HepG2 (cell line): ENCODE measurements around the gene ASXL3. TPM values are rescaled to one million over a fixed set of nuclear protein-coding genes. Genes with fewer than 3 reads are reported as not detected.

Source experiments
- ATAC-seq: fragments of 200-7000 bp; cut with Tn5 transposase; 3 replicates; pipeline ENCODE4 v1.9.1; 2020; ENCODE audit warnings: mild to moderate bottlenecking, moderate library complexity
- BruUV-seq: library from RNA; stranded (reverse); fragments of 400-500 nt; replicated peaks from 2 replicates; lab custom pipeline; 2021; lab: Mats Ljungman, UMichigan
- CTCF ChIA-PET: fragments of 300-600 bp; formaldehyde crosslinking; extraction: SDS; loops from one replicate; lab custom pipeline; 2021; ENCODE audit warnings: low total read pairs, inconsistent platforms, low intra/inter-chr PET ratio; lab: Yijun Ruan, JAX
- POLR2A ChIA-PET: fragments of 350-600 bp; sonication (Branson Sonifier 250); formaldehyde crosslinking; loops from one replicate; lab custom pipeline; 2020; ENCODE audit warnings: antibody characterized with exemption, inconsistent platforms; lab: Yijun Ruan, JAX
- DNase-seq: peaks from one replicate; pipeline ENCODE4 v3.0.0-alpha.2; 2015; ENCODE audit warnings: low spot score
- FAIRE-seq: peaks from 3 replicates; lab custom pipeline; 2011; peaks lifted over from hg19 to GRCh38; lab: Jason Lieb, UNC
- H2AFZ ChIP-seq: one replicate; pipeline ENCODE4 v1.6.1; 2011; ENCODE audit warnings: low read length, inconsistent platforms
- H3K27ac ChIP-seq: fragments of 300-600 bp; 3 replicates; pipeline ENCODE4 v1.8.0; 2011; ENCODE audit warnings: mixed run types, mild to moderate bottlenecking, mixed read lengths, low read length, inconsistent platforms; ENCODE audit not compliant: insufficient read depth; ENCODE audit errors: extremely low read length
- H3K27me3 ChIP-seq, 2 experiments: fragments of 200-600 bp in 1 of 2; 2 replicates in 1 of 2; 3 replicates in 1 of 2; pipeline versions ENCODE4 v1.6.0 to v1.8.0; 2011; ENCODE audit warnings: low read length in 2 of 2, mild to moderate bottlenecking in 2 of 2, moderate library complexity in 2 of 2, inconsistent platforms in 1 of 2; ENCODE audit not compliant: insufficient read depth in 2 of 2, control insufficient read depth in 1 of 2
- H3K36me3 ChIP-seq, 2 experiments: fragments of 200-600 bp in 1 of 2; replicated peaks in 1 of 2; 2 replicates in 1 of 2; 3 replicates in 1 of 2; pipeline versions ENCODE4 v1.5.1 to v1.8.0; 2011; ENCODE audit warnings: low read length in 2 of 2, inconsistent platforms in 1 of 2; ENCODE audit not compliant: insufficient read depth in 2 of 2, control insufficient read depth in 1 of 2
- H3K4me1 ChIP-seq: 2 replicates; pipeline ENCODE4 v1.5.1; 2012; ENCODE audit warnings: low read length, inconsistent platforms; ENCODE audit not compliant: insufficient read depth
- H3K4me2 ChIP-seq: 2 replicates; pipeline ENCODE4 v1.6.0; 2011; ENCODE audit warnings: low read depth, low read length, inconsistent platforms
- H3K4me3 ChIP-seq, 3 experiments: fragments of 200-600 bp in 1 of 3; sonication (generic), shearing (Covaris generic) in 1 of 3; replicated peaks in 1 of 3; 2 replicates each; pipeline ENCODE4 v1.5.1; 2011 to 2016; ENCODE audit warnings: low read length in 3 of 3, inconsistent platforms in 2 of 3, low read depth in 2 of 3, mild to moderate bottlenecking in 2 of 3, control low read depth in 1 of 3, mixed read lengths in 1 of 3; ENCODE audit not compliant: insufficient read depth in 1 of 3
- H3K79me2 ChIP-seq: one replicate; pipeline ENCODE4 v1.6.1; 2011; ENCODE audit warnings: low read length, inconsistent platforms; ENCODE audit not compliant: insufficient read depth
- H3K9ac ChIP-seq: 2 replicates; pipeline ENCODE4 v1.6.0; 2011; ENCODE audit warnings: mild to moderate bottlenecking, low read depth, low read length, inconsistent platforms; ENCODE audit not compliant: insufficient read depth
- H3K9me3 ChIP-seq: 2 replicates; pipeline ENCODE4 v1.5.1; 2012; ENCODE audit warnings: mild to moderate bottlenecking, low read length
- H4K20me1 ChIP-seq: 2 replicates; pipeline ENCODE4 v1.6.0; 2011; ENCODE audit warnings: inconsistent platforms, mild to moderate bottlenecking, low read length, moderate library complexity; ENCODE audit not compliant: insufficient read depth
- FOXO1 ChIP-seq: sonication (generic); formaldehyde crosslinking; IDR thresholded peaks from 2 replicates; pipeline ENCODE4 v1.4.0; 2020; ENCODE audit warnings: missing genetic modification reagents
- MAFK ChIP-seq, 2 experiments: IDR thresholded peaks in 1 of 2; conservative IDR thresholded peaks in 1 of 2; 2 replicates each; pipeline ENCODE4 v1.6.1; 2011; ENCODE audit warnings: improper control_type of control experiment in 2 of 2, low read length in 2 of 2
- POLR2AphosphoS2 ChIP-seq: IDR thresholded peaks from 2 replicates; pipeline ENCODE4 v1.6.1; 2011; ENCODE audit warnings: low read depth, low read length, improper control_type of control experiment
- TBL1XR1 ChIP-seq: fragments of 150-350 bp; IDR thresholded peaks from 2 replicates; pipeline ENCODE4 v1.6.1; 2014; ENCODE audit warnings: borderline replicate concordance, low read length; ENCODE audit not compliant: partially characterized antibody
- ZNF207 ChIP-seq: fragments of 450-650 bp; IDR thresholded peaks from 2 replicates; pipeline ENCODE4 v1.6.1; 2016; ENCODE audit warnings: antibody characterized with exemption, borderline replicate concordance
- ZNF570 ChIP-seq: sonication (generic); formaldehyde crosslinking; IDR thresholded peaks from 2 replicates; pipeline ENCODE4 v1.4.0; 2020; ENCODE audit warnings: mild to moderate bottlenecking, missing genetic modification reagents, borderline replicate concordance
- ZNF644 ChIP-seq: IDR thresholded peaks from 2 replicates; pipeline ENCODE4 v1.6.1; 2016; ENCODE audit warnings: low read depth
- WGBS: methylation state at CpG from one replicate; pipeline ENCODE4 v1.1.6; 2017; ENCODE audit warnings: low lambda C conversion rate; 5-methylcytosine and 5-hydroxymethylcytosine counted together
- in situ Hi-C: cut with HindIII; loops from 2 replicates; pipeline ENCODE4 v1.10.0; 2017; ENCODE audit warnings: low pct_unique_long_range_greater_than_20kb; ENCODE audit not compliant: extremely low pct_ligation_motif_present
- intact Hi-C: fragments of 100-400 bp; cut with micrococcal nuclease; formaldehyde crosslinking; loops from one replicate; pipeline ENCODE4 v1.10.0; 2022; ENCODE audit not compliant: unreplicated experiment
- polyA plus RNA-seq, 8 experiments: library from polyadenylated mRNA; depleted of rRNA in 3 of 8; stranded (reverse) in 7 of 8; unstranded in 1 of 8; fragments of >200 nt; fragmentation: Illumina TruSeq in 4 of 8; extraction: Trizol in 4 of 8; gene quantifications; 2 replicates each; pipeline versions ENCODE4 v1.2.1 to v1.2.3, GENCODE V29; 2011 to 2016; ENCODE audit warnings: low read depth in 4 of 8, missing spikeins in 1 of 8, mixed read lengths in 1 of 8; ENCODE audit not compliant: insufficient read depth in 1 of 8
- total RNA-seq, 5 experiments: library from RNA; depleted of rRNA; stranded (reverse); fragments of >200 nt; fragmentation: Illumina TruSeq; extraction: Trizol; gene quantifications; 2 replicates each; pipeline ENCODE4 v1.2.3, GENCODE V29; 2016; ENCODE audit warnings: low read depth in 1 of 5
- TF ChIP-seq, protein P1 (sequence below): sonication (generic); formaldehyde crosslinking; IDR thresholded peaks from 2 replicates; pipeline ENCODE4 v1.5.1; 2020; ENCODE audit warnings: missing genetic modification reagents, mild to moderate bottlenecking, borderline replicate concordance

ASXL3 gene
- total and polyA plus RNA-seq, 2 of the 13 experiments (the other 11 are each of a cell fraction or from before 2014, with no cell fraction given): not detected

DNA sequence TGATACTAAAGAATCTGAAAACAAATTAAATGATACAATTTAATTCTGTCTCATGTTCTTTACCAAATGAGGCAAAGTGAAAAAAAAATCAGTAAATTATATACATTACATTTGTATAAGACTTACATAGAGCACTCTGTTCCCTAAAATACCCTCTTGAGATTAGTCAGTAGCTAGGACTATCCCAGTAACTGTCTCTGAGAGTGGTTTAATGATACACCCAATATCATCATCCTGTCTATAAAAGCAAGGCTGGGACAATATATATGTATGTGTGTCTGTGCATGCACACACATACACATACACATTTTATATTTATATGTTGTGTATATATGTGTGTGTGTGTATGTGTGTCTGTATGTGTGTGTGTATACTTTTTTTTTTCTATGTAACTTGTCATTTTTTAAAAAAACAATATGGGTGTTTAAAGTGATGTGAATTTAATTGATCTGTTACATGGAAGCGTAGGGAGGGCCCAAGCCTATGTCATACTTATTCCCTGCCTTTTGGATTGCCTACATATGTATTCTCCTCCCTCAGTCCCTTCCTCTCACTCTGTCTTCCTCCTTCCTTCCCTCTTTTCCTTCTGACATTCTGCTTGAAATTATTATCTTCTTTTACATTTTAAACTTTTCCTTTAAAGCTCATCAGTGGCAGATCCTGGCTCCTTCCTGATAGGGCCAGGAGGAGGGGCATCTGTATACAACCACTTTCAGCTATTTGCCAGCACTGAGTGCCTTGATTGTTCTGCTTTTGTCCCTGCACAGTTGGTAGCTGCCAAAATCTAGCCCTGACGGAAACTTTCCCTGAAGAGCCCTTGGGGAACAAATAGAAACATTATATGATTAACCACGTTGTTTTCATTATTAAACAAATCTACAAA lies 6.8 kb downstream of the ASXL3 start (continued):
- no peak for TF ChIP-seq TBL1XR1

DNA sequence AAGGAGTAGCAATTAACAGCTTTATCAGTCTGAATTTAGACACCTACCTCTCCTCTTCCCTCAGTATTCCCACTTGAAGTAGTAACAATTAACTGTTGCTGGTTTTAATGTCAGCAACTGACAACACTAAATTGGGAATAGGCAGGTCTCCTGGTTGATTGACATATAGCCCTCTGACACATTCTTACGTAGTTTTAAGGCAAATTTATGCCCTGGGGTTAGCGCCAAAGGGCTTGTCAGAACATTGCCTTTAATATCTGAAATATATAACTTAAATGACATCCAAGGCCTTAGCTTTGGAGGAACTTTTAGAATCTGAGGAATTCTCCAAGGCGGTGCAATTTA lies 7.4 kb downstream of the ASXL3 start:
- Histone ChIP-seq H3K9me3 (no peaks in the 10 kb centered on the region), H3K36me3 (no peaks in the 10 kb centered on the region), H3K27me3 (no peaks in the 10 kb centered on the region; a peak in 1 of 5 replicates), H3K4me3 (no peak overlapping the region), H2AFZ (no peak overlapping the region), H3K27ac (no peak overlapping the region), H4K20me1 (no peaks in the 10 kb centered on the region), H3K4me2 (no peak overlapping the region), H3K9ac (no peak overlapping the region), H3K79me2 (no peaks in the 10 kb centered on the region), H3K4me1 (no peaks in the 10 kb centered on the region)
- FAIRE-seq: no peak
- in situ Hi-C loops: no loop called here
- ChIA-PET CTCF (no interaction called here), POLR2A (no interaction called here)
- no peak for ATAC-seq
- no TSS peak for BruUV-seq
- intact Hi-C loops: no loop called here
- no peak for DNase-seq
- TF ChIP-seq ZNF644 (CRISPR knock-in tag) (no peak), FOXO1 (CRISPR knock-in tag) (no peak), POLR2AphosphoS2 (no peak), ZNF207 (no peak), ZNF570 (CRISPR knock-in tag) (no peak), MAFK (conservative IDR thresholded peaks at IDR 0.05 in 1 of 2, IDR thresholded peaks at IDR 0.05 in 1 of 2; ENCODE audit: low read length in 2 of 2) (no peak)
- TF ChIP-seq, protein P1, sequence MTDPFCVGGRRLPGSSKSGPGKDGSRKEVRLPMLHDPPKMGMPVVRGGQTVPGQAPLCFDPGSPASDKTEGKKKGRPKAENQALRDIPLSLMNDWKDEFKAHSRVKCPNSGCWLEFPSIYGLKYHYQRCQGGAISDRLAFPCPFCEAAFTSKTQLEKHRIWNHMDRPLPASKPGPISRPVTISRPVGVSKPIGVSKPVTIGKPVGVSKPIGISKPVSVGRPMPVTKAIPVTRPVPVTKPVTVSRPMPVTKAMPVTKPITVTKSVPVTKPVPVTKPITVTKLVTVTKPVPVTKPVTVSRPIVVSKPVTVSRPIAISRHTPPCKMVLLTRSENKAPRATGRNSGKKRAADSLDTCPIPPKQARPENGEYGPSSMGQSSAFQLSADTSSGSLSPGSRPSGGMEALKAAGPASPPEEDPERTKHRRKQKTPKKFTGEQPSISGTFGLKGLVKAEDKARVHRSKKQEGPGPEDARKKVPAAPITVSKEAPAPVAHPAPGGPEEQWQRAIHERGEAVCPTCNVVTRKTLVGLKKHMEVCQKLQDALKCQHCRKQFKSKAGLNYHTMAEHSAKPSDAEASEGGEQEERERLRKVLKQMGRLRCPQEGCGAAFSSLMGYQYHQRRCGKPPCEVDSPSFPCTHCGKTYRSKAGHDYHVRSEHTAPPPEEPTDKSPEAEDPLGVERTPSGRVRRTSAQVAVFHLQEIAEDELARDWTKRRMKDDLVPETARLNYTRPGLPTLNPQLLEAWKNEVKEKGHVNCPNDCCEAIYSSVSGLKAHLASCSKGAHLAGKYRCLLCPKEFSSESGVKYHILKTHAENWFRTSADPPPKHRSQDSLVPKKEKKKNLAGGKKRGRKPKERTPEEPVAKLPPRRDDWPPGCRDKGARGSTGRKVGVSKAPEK: no peak
- 23% methylated on average over 3 of the region's 3 CpGs for WGBS
